Measurements from ENCODE around the gene KIF5B. TPM values are rescaled to one million over a fixed set of nuclear protein-coding genes. Genes with fewer than 3 reads are reported as not detected.

The KIF5B gene
- total RNA-seq, 1 experiment from 2014 or later = 27.7 TPM

DNA sequence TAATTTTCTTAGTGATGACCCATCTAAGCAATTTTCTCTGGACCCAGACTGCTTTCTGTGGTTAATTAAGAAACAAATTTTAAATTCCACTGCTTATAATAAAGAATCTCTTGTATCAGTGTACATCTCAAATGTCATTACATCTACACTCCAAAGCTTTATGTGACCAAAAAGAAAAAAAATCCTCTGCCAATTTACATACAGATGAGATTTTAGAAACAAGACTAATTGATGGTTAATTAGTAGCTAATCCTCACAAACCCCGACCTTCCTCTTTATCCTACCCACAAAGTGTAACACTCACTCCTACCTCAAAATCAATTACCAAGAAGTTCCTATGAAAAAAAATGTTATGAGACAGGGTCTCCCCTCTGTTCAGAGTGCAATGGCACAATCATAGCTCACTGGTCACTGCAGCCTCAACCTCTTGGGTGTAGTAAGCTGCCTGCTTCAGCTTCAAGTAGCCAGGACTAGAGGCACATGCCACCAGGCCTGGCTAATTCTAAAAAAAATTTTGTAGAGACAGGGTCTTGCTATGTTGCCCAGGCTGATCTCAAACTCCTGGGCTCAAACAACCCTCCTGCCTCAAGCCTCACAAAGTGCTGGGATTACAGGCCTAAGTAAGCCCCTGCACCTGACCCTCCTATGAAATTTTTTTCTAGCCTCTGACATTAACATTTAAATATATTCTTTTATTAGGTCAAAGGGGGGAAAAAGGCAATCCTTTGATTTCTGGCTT lies 14.8 kb downstream of the KIF5B start:
- Histone ChIP-seq H3K9me3 (no peaks in the 10 kb centered on the region), H3K36me3 (peaks cover 71% of the 10 kb centered on the region), H3K27me3 (no peaks in the 10 kb centered on the region), H3K4me3 (no peak overlapping the region)
- DNase-seq = no peak

DNA sequence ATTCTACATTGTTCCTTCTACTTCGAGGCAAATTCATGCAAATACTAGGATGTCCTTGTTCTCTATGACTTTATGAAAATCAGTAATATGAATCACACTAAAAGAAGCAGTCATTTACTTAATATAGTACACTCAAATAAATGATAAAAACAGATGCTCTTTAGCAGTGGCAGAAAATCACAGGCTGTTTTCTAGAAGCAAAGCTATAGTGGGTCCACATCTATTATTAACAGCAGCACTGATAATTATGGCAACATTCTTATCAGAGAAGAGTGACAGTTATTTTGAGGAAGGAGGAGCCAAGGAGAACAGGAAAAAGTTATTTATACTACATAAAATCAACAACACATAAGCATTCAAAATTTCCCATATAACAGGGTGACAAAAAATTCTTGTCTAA lies 16.5 kb downstream of the KIF5B start:
- no peaks in the 10 kb centered on the region for H3K9me3 ChIP-seq
- no peak overlapping the region for H3K4me3 ChIP-seq
- no peak for DNase-seq
- no peaks in the 10 kb centered on the region for H3K27me3 ChIP-seq
- peaks cover 71% of the 10 kb centered on the region for H3K36me3 ChIP-seq

DNA sequence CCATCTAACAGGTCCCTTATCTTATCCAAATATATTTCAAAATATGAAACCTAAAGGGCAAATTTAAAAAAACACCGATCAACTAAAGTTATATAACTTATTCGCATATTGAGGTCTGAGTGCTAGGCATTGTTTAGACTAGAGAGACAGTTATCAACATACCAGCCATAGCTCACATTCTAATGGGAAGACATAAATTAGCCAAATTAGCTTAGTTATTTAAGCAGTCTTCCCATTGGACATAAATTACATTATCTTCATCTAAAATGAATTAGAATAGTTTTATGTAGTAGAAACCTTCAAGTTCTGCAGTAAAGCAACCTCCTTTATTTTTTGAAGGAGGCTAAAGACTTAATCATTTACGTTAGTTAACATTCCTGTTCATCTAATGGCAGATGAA lies 17.4 kb downstream of the KIF5B start:
- DNase-seq = no peak
- Histone ChIP-seq H3K4me3 (no peak overlapping the region), H3K36me3 (peaks cover 72% of the 10 kb centered on the region), H3K9me3 (no peaks in the 10 kb centered on the region), H3K27me3 (no peaks in the 10 kb centered on the region)

DNA sequence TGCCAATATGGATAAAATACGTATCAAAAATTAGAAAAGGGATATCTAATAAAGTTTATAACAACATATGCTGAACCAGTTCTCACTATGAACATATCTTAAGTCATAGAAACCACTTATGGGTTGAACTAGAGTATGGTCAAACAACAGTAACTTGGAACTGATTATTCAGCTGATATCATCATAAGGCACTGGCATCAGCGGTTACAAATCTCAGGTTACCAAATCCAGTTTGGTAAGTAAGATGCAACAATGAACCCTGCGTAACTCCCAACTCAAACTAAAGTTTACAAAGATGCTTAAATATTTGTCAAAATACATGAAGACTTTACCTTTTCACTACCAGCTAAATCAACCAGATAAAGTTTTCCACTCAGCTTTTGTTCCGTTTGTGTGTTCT lies 19.3 kb downstream of the KIF5B start:
- H3K4me3 ChIP-seq = no peak overlapping the region
- H3K27me3 ChIP-seq = no peaks in the 10 kb centered on the region
- no peaks in the 10 kb centered on the region for H3K9me3 ChIP-seq
- H3K36me3 ChIP-seq = peaks cover 83% of the 10 kb centered on the region
- DNase-seq = no peak

DNA sequence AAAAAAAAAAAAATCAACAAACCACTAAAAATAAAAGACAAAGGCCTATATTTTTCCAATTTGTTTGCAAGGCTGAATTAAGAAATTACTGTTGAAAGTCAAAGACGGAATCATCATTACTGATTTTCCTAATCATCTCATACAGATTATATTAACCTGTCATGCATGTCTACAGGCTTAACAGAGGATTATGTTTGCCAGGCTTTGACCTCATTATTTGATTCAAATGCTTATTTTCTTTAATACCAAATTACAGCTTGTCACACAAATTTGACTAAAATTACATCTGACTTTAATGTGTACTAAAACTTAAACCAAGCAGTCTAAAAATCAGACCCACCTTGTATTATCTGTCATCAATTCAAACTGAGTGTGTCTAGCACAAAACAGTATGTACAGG lies 21.2 kb downstream of the KIF5B start:
- Histone ChIP-seq H3K27me3 (no peaks in the 10 kb centered on the region), H3K36me3 (peaks cover 96% of the 10 kb centered on the region), H3K4me3 (no peak overlapping the region), H3K9me3 (no peaks in the 10 kb centered on the region)
- no peak for DNase-seq

DNA sequence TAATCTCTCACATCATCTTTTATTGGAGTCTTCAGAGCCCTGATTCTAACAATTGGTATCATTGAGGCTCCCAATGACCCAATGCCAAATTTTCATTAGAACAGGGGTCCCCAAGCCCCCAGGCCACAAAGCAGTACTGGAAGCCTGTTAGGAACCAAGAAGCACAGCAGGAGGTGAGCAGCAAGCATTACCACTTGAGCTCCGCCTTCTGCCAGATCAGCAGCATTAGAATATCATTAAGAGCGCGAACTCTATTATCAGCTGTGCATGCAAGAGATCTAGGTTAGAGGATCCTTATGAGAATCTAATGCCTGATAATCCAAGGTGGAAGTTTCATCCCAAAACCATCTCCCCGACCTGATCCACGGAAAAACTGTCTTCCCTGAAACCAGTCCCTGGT lies 23.1 kb downstream of the KIF5B start:
- no peaks in the 10 kb centered on the region for H3K27me3 ChIP-seq
- no peaks in the 10 kb centered on the region for H3K9me3 ChIP-seq
- no peak for DNase-seq
- no peak overlapping the region for H3K4me3 ChIP-seq
- peaks cover 96% of the 10 kb centered on the region for H3K36me3 ChIP-seq

DNA sequence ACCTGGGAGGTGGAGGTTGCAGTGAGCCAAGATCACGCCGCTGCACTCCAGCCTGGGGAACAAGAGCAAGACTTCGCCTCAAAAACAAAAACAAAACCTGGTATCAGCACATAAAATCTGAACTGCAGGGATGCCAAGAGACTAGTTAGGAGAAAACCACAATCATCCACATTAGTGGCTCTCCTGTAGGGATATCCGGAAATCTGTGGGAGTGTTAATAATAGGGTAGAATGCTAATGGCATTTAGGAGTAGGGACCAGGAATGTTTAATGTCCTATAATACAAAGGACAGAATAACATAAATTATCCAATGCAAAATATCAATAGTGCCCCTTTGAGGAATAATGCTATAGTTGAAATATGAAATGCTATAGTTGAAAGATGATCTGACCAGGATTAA lies 24.3 kb downstream of the KIF5B start:
- H3K27me3 ChIP-seq = no peaks in the 10 kb centered on the region
- peaks cover 96% of the 10 kb centered on the region for H3K36me3 ChIP-seq
- no peak for DNase-seq
- no peaks in the 10 kb centered on the region for H3K9me3 ChIP-seq
- H3K4me3 ChIP-seq = no peak overlapping the region

DNA sequence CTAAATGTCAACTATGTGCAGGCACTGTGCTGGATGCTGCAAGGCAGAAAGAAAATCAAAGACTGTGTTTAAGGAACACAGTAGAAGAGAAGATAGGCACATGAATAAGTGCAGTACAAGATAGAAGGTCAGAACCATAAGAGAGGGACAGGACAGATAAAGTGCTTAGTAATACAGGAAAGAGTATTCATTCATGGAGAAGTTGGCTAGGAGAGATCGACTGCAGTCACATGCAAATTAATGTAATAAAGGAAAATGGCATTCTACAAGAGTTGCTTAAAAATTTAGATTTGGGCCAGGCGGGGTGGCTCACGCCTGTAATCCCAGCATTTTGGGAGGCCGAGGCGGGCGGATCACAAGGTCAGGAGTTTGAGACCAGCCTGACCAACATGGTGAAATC lies 24.8 kb downstream of the KIF5B start:
- no peaks in the 10 kb centered on the region for H3K9me3 ChIP-seq
- no peaks in the 10 kb centered on the region for H3K27me3 ChIP-seq
- DNase-seq = no peak
- H3K4me3 ChIP-seq = no peak overlapping the region
- H3K36me3 ChIP-seq = peaks cover 96% of the 10 kb centered on the region

DNA sequence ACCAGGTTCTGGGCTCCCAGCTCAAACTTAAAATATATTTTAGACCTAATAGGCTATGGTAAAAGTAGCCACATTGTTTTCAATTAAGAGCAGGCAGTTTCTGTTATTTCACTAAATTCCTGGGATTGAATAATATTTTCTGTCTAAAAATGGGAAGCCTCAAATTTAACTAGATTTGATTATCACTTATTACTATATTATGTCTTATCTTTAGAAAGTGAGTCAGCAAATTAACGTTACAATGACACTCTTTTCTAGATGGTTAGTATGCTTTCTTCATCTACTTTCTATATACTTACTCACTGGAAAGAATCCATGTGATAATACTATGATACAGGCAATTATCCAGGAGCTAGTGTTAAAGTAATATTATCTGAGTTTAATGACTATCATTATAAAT lies 27.5 kb downstream of the KIF5B start:
- Histone ChIP-seq H3K36me3 (peaks cover 82% of the 10 kb centered on the region), H3K27me3 (no peaks in the 10 kb centered on the region), H3K4me3 (no peak overlapping the region), H3K9me3 (no peaks in the 10 kb centered on the region)
- no peak for DNase-seq

DNA sequence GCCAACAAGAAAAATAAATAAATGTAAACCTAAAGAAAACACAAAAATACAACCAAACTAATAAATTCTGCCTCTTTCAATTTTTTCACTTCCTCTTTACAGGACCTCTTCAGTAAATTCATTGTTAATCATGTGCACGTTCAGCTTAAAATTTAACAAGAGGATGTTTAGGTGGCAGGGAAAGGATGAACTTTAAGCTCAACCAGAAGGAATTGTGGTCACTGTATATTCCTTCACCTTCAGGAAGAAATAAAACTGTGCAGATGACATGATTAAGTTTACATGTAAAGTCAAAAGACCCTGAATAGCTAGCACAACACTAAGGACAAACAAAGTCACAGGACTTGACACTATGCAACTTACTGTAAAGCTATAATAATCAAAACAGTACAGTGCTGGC lies 33.0 kb downstream of the KIF5B start:
- H3K4me3 ChIP-seq = no peak overlapping the region
- no peak for DNase-seq
- no peaks in the 10 kb centered on the region for H3K27me3 ChIP-seq
- H3K9me3 ChIP-seq = no peaks in the 10 kb centered on the region
- H3K36me3 ChIP-seq = peaks cover 84% of the 10 kb centered on the region

DNA sequence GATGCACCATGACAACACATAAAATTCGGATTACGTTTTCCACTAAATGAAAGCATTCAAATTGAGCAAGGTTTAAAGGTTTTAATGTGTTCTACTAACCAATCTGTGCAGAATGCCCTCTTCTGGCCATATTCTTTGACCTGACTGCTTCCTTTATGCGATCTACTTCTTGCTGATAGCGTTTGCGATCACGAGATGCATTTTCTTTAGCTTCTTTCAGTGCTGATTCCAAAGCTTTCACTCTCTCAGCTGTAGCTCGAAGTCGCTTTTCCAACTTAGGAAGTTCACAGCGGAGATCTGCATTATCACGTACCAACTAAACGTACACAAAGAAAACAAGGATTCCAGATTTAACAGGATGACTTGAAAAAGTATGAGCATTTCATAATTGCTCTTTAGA lies 39.2 kb downstream of the KIF5B start:
- Histone ChIP-seq H3K9me3 (no peaks in the 10 kb centered on the region), H3K27me3 (no peaks in the 10 kb centered on the region), H3K4me3 (no peak overlapping the region), H3K36me3 (peaks cover 94% of the 10 kb centered on the region)
- DNase-seq = no peak

DNA sequence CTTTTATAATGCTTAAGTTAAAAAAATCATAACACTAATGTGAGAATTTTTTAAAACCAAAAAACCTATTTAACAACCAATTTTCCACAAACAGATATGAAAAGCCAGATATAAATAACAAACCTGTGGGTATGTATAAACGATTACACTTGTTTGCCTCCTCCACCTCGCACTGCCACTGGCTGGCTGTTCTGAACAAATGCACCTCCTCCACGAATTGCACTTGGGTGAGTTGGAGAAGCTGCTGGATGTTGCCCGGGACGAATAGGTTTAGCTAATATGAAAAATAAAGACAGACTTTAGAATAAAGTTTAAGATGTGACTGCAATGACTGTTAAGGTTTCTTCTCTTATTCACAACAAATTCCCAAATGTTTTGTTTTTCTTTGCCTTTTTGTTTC lies 40.8 kb downstream of the KIF5B start:
- Histone ChIP-seq H3K9me3 (no peaks in the 10 kb centered on the region), H3K27me3 (no peaks in the 10 kb centered on the region), H3K4me3 (no peak overlapping the region), H3K36me3 (peaks cover 92% of the 10 kb centered on the region)
- no peak for DNase-seq

DNA sequence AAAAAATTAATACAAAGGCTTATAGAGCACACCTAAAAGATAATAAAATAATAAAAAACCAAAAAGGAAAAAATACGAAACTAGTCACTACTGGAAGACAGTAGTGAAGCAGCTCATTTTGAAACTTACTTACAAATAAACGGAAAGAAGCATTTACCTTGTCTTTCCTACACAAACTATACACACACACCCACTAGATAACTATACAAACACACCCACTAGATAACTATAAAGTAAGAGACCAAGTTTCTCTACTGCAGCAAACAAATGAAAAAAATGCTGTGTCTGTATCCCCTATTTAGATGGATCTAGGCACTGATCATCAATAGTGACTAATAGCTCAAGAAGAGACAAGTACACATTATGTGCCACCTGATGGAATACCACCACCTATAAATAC lies 49.2 kb downstream of the KIF5B start:
- Histone ChIP-seq H3K36me3 (peaks cover 40% of the 10 kb centered on the region), H3K27me3 (no peaks in the 10 kb centered on the region), H3K9me3 (no peaks in the 10 kb centered on the region), H3K4me3 (no peak overlapping the region)
- no peak for DNase-seq

DNA sequence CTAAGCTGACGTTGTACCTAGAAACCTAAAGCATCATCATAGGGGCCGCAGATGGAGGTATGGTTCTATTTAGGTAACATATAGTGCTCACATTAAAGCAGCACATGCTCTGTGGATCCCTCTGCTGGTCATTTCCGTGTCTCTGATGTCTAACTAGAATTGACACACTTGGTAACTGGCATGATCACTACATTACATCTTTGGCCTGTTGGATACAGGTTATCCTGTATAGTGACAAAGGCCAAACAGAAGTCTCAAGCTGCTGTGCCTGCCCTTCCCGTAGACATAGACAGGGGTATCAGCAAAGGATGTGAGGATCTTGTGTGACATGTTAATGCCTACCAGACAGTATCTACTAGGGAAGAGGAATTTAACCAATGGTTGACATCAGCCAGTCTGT lies 51.2 kb downstream of the KIF5B start:
- DNase-seq = no peak
- H3K4me3 ChIP-seq = no peak overlapping the region
- H3K9me3 ChIP-seq = no peaks in the 10 kb centered on the region
- peaks cover 26% of the 10 kb centered on the region for H3K36me3 ChIP-seq
- no peaks in the 10 kb centered on the region for H3K27me3 ChIP-seq

DNA sequence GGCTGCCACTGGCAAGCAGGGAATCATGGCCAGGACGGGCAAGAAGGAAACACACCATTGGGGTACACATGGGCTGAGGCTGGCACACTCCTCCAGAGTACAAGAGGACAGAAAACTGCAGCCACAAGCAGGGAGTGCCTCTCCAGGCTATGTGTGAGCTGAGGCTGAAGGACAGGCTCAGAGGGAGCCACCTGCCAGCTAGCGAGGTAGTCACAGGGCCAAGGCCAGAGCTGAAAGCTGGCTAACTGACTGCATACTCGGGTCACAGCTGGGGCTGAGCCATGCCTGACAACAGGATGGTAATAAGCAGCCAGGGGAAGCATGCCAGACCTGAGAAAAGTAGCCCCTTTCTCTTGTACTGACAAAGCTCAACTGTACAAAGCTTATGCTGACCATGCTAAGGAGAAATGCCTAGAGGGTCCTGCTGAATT lies 52.0 kb downstream of the KIF5B start:
- no peaks in the 10 kb centered on the region for H3K27me3 ChIP-seq
- H3K4me3 ChIP-seq = no peak overlapping the region
- peak; percentile 12 for DNase-seq
- H3K9me3 ChIP-seq = no peaks in the 10 kb centered on the region
- peaks cover 22% of the 10 kb centered on the region for H3K36me3 ChIP-seq

DNA sequence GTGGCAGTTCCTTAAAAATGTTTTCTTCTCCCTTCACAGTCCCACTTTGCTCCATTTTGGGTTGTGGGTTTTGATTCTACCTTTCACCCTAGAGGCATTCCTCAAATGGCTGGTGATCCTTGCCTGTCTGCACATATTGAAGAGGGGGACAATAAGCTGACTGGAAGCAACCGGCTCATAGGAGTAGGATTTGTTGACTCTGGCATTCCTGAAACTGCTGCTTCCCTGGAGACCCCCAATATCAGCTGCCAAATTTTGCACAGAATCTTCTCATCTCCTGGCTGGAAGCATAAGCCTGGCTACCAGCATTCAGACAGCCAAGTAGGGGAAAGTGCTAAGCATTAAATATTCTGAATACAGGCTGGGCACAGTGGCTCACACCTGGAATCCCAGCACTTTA lies 53.7 kb downstream of the KIF5B start:
- no peak for DNase-seq
- Histone ChIP-seq H3K27me3 (no peaks in the 10 kb centered on the region), H3K36me3 (peaks cover 13% of the 10 kb centered on the region), H3K9me3 (no peaks in the 10 kb centered on the region), H3K4me3 (no peak overlapping the region)

DNA sequence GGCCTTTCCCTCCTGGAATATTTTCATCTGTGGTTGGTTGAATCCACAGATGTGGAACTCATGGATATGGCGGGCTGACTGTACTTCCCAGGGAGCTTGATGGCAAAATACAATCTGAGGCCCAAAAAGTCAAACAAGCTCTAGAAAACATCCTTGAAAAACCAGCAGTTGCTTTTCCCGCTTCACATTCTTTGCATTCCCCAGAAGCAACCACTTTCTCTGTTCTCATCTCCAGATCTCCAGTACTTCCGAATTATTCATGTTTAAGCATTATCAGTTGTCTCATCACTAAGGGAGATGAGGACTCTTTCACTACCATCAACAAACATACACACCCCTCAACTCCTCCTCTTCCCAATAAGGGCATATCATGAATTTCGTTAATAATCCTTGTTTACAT lies 55.3 kb downstream of the KIF5B start:
- H3K9me3 ChIP-seq = no peaks in the 10 kb centered on the region
- H3K4me3 ChIP-seq = no peak overlapping the region
- DNase-seq = no peak
- H3K36me3 ChIP-seq = peaks cover 5% of the 10 kb centered on the region; the same call in 1 of the 2 replicates
- no peaks in the 10 kb centered on the region for H3K27me3 ChIP-seq

DNA sequence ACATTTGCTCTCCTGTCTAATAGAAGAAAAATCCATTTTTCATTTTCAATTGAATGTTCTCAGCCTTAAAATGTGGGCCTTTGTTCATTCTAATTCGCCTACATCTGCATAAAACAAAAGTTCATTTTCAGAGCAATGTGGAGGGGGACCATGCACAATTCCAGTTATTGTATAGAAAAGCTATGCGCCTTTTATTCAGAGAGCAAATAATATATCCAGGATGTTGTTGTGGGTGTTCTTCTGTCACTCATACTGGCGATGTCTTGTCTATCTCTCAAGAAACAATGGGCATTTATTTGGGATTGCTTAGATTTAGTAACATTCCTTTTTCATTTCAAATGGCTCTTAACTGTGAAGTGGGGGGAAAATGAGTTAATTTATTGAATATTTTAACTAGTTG lies 56.4 kb downstream of the KIF5B start:
- H3K27me3 ChIP-seq = no peaks in the 10 kb centered on the region
- no peaks in the 10 kb centered on the region for H3K9me3 ChIP-seq
- no peak for DNase-seq
- H3K4me3 ChIP-seq = no peak overlapping the region
- H3K36me3 ChIP-seq = no peaks in the 10 kb centered on the region
